Spleen (tissue), 11 donors: ENCODE data around the gene UBE2E2. TPM values are rescaled to one million over a fixed set of nuclear protein-coding genes. Genes with fewer than 3 reads are reported as not detected.

Source experiments
- DNase-seq: peaks from one replicate; pipeline ENCODE4 v3.0.0-alpha.2; 2020
- H3K27ac ChIP-seq, 8 donors: fragments of 200-600 bp; sonication (generic) in 7 of 8; 1 replicate in 4 of 8; 2 replicates in 4 of 8; pipeline versions ENCODE4 v1.5.0 to v1.8.0; 2016 to 2021; ENCODE audit warnings: inconsistent platforms in 4 of 8, mild to moderate bottlenecking in 4 of 8, moderate library complexity in 1 of 8
- H3K27me3 ChIP-seq, 7 donors: fragments of 200-600 bp; sonication (generic) in 6 of 7; replicated peaks in 1 of 7; 1 replicate in 4 of 7; 2 replicates in 3 of 7; pipeline versions ENCODE4 v1.5.0 to v1.8.0; 2016 to 2021; ENCODE audit warnings: inconsistent platforms in 3 of 7, mild to moderate bottlenecking in 1 of 7
- H3K36me3 ChIP-seq, 6 donors: fragments of 200-600 bp; sonication (generic) in 5 of 6; 1 replicate in 4 of 6; 2 replicates in 2 of 6; pipeline versions ENCODE4 v1.5.0 to v1.8.0; 2016 to 2021; ENCODE audit warnings: inconsistent platforms in 2 of 6
- H3K4me1 ChIP-seq, 6 donors: fragments of 200-600 bp; sonication (generic) in 5 of 6; 1 replicate in 3 of 6; 2 replicates in 3 of 6; pipeline versions ENCODE4 v1.5.0 to v1.8.0; 2016 to 2021; ENCODE audit warnings: inconsistent platforms in 3 of 6
- H3K4me3 ChIP-seq, 8 donors: fragments of 200-600 bp; sonication (generic) in 7 of 8; 1 replicate in 4 of 8; 2 replicates in 4 of 8; pipeline versions ENCODE4 v1.5.0 to v1.8.0; 2016 to 2021; ENCODE audit warnings: inconsistent platforms in 4 of 8, mild to moderate bottlenecking in 4 of 8, moderate library complexity in 2 of 8
- H3K9me3 ChIP-seq, 8 donors: fragments of 200-600 bp; sonication (generic) in 7 of 8; 1 replicate in 4 of 8; 2 replicates in 4 of 8; pipeline versions ENCODE4 v1.5.0 to v1.8.0; 2016 to 2021; ENCODE audit warnings: inconsistent platforms in 4 of 8
- CTCF ChIP-seq, 11 experiments: fragments of 200-600 bp in 7 of 11; fragments of 450-650 bp in 4 of 11; sonication (generic) in 4 of 11; IDR thresholded peaks in 8 of 11; conservative IDR thresholded peaks in 3 of 11; 1 replicate in 7 of 11; 2 replicates in 4 of 11; pipeline versions ENCODE4 v1.4.0 to v1.8.0; 2016 to 2021; ENCODE audit warnings: antibody characterized with exemption in 11 of 11, inconsistent platforms in 4 of 11, mild to moderate bottlenecking in 1 of 11
- POLR2A ChIP-seq, 3 donors: fragments of 450-650 bp; IDR thresholded peaks; one replicate each; pipeline ENCODE4 v1.5.1; 2017; ENCODE audit warnings: antibody characterized with exemption in 3 of 3, mild to moderate bottlenecking in 1 of 3
- POLR2AphosphoS5 ChIP-seq, 3 donors: sonication (generic); formaldehyde crosslinking; IDR thresholded peaks; one replicate each; pipeline ENCODE4 v1.5.1; 2017; ENCODE audit warnings: antibody characterized with exemption in 3 of 3
- WGBS, 5 donors: extraction: QIAGEN DNeasy Blood & Tissue Kit in 3 of 5; methylation state at CpG; one replicate each; pipeline versions ENCODE4 v1.1.5 to v1.1.7; 2013 to 2018; 5-methylcytosine and 5-hydroxymethylcytosine counted together
- intact Hi-C: fragments of 100-400 bp; cut with DNase I; formaldehyde crosslinking; loops from one replicate; pipeline ENCODE4 v1.15.0; 2023; ENCODE audit warnings: low total_unique reads
- polyA plus RNA-seq, 3 donors: library from polyadenylated mRNA; stranded (reverse); fragments of 200-250 nt; gene quantifications; one replicate each; pipeline ENCODE4 v1.2.1, GENCODE V29; 2013
- total RNA-seq, 7 donors: library from RNA; depleted of rRNA in 3 of 7; stranded (reverse); fragments of >200 nt in 3 of 7; fragmentation: NEBNext Ultra II Directional in 4 of 7; extraction: Animal tissue kit (Norgen Biotek cat#: 25700) in 4 of 7; gene quantifications; one replicate each; pipeline versions ENCODE4 v1.1.0 to v1.2.1, GENCODE V29; 2016 to 2021
- donor health status: healthy with polysubstance abuse.
- donor health status: DM: no; HTN: no; CAD: no; lungs with moderate emphysema.
- donor health status: DM: no; HTN: no; CAD: no.
- donor health status: Bipolar disorder and iron deficiency.
- donor health status: healthy.
- donor health status: DM: no; HTN: no; CAD: no.
- donor health status: DM: yes; HTN: yes; CAD: no.

UBE2E2 gene
- total and polyA plus RNA-seq, 10 donors, result 27.9 to 87.6 (median 41.2) TPM

DNA sequence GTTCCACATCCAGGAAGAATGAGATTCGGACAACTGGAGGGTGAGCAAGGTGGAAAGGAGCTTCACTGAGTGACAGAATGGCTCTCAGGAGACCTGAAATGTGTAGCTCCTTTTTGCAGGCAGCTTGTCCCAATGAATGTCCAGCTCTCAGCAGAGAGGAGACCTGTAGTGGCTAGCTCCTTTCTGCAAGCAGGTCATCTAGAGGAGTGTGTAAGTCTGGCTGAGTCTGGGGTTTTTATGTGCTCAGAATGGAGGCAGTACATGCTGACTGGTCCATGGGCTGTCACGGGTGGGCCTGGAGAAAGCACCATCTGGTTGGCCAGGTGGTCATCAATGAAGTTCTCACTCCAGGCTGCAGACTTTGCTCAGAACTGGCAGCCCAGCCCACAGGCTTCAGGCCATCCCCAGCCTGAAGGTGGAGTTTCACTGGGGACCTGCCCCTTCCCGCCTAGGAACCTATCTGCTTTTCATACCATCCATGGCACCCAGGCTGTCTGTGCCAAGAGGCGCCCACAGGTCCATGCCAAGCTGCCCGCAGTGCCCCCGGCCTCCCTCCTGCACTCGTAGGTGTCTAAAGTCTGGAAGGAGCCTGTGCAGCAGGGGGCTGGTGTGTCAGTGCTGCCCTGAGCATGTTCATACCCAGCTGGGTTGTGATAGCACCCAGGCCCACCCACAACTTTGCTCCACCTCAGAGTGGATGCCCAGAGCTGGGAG is 276.6 kb downstream of the UBE2E2 start:
- H3K4me3 ChIP-seq, result no peak overlapping the region
- H3K36me3 ChIP-seq, result peaks cover 0 to 17% (median 0%) of the 10 kb centered on the region in 6 donors
- TF ChIP-seq POLR2AphosphoS5 (IDR thresholded peaks at IDR 0.05) (no peak), POLR2A (IDR thresholded peaks at IDR 0.05) (no peak), CTCF (IDR thresholded peaks at IDR 0.05 in 8 of 11, conservative IDR thresholded peaks at IDR 0.05 in 3 of 11) (no peak)
- intact Hi-C loops, result no loop called here
- 67 to 94% (median 91%) methylated on average over 2 to 7 of the region's 7 CpGs for WGBS, 5 donors
- H3K9me3 ChIP-seq, result peaks cover 0 to 41% (median 32%) of the 10 kb centered on the region in 8 donors
- H3K27me3 ChIP-seq, result no peaks in the 10 kb centered on the region
- DNase-seq, result no peak
- H3K27ac ChIP-seq, result no peak overlapping the region
- peaks cover 0 to 7% (median 0%) of the 10 kb centered on the region in 6 donors for H3K4me1 ChIP-seq

- Histone ChIP-seq H3K36me3 (peaks cover 0 to 17% (median 0%) of the 10 kb centered on the region in 6 donors), H3K4me3 (no peak overlapping the region), H3K27ac (no peak overlapping the region), H3K4me1 (peaks cover 0 to 7% (median 0%) of the 10 kb centered on the region in 6 donors), H3K27me3 (no peaks in the 10 kb centered on the region), H3K9me3 (peaks cover 0 to 45% (median 34%) of the 10 kb centered on the region in 8 donors)
- TF ChIP-seq POLR2AphosphoS5 (IDR thresholded peaks at IDR 0.05), result no peak
- TF ChIP-seq POLR2A (IDR thresholded peaks at IDR 0.05), result no peak
- TF ChIP-seq CTCF (IDR thresholded peaks at IDR 0.05 in 8 of 11, conservative IDR thresholded peaks at IDR 0.05 in 3 of 11), result no peak
- 87 to 97% (median 94%) methylated on average over 8 of the region's 8 CpGs for WGBS, 5 donors
- no peak for DNase-seq
- intact Hi-C loops, result no loop called here
Observed at GRCh38 chr3:23480329-23480714, 277.2 kb downstream of the UBE2E2 start.

DNA sequence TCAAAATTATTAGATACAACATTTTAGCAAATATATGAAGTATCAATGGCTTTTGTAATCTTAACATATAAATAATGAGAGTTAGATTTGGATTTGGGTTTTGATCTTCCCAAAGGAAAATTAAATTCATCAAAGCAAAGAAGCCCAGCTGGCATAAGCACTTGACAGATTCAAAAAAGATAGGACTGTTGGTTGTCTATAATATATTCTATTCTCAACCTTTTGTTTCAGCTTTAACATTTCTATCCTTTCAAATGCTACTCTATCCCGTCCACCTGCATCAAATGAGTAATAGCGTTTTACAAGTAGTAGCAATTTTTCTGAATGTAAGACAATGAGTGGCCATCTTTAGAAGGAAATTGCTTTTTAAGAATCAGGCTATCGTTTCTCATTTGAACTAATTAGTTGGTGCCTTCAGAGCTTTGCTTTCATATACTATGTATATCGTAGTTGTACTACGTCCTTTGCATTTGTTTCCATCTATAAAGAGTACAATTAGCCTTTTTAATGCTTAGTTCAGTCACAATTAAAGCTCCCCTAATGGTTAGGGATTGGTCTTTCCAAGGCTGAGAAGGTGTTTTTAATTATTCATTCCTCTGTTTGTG is 278.0 kb downstream of the UBE2E2 start:
- no peak for TF ChIP-seq CTCF (IDR thresholded peaks at IDR 0.05 in 8 of 11, conservative IDR thresholded peaks at IDR 0.05 in 3 of 11)
- TF ChIP-seq POLR2AphosphoS5 (IDR thresholded peaks at IDR 0.05), result no peak
- H3K27ac ChIP-seq, result no peak overlapping the region
- intact Hi-C loops, result no loop called here
- H3K4me3 ChIP-seq, result no peak overlapping the region
- no peak for DNase-seq
- peaks cover 0 to 7% (median 0%) of the 10 kb centered on the region in 6 donors for H3K4me1 ChIP-seq
- peaks cover 0 to 52% (median 41%) of the 10 kb centered on the region in 8 donors for H3K9me3 ChIP-seq
- H3K36me3 ChIP-seq, result peaks cover 0 to 22% (median 0%) of the 10 kb centered on the region in 6 donors
- 91 to 95% (median 94%) methylated on average over 5 of the region's 5 CpGs for WGBS, 5 donors
- H3K27me3 ChIP-seq, result no peaks in the 10 kb centered on the region

GRCh38 chr3:23481616-23482278 is 278.6 kb downstream of the UBE2E2 start:
- Histone ChIP-seq H3K27ac (no peak overlapping the region), H3K36me3 (peaks cover 0 to 28% (median 0%) of the 10 kb centered on the region in 6 donors), H3K4me1 (peaks cover 0 to 7% (median 0%) of the 10 kb centered on the region in 6 donors), H3K27me3 (no peaks in the 10 kb centered on the region), H3K9me3 (peaks cover 0 to 58% (median 47%) of the 10 kb centered on the region in 8 donors), H3K4me3 (no peak overlapping the region)
- no peak for DNase-seq
- TF ChIP-seq POLR2A (IDR thresholded peaks at IDR 0.05), result no peak
- TF ChIP-seq POLR2AphosphoS5 (IDR thresholded peaks at IDR 0.05), result no peak
- TF ChIP-seq CTCF (IDR thresholded peaks at IDR 0.05 in 8 of 11, conservative IDR thresholded peaks at IDR 0.05 in 3 of 11), result no peak
- 60 to 73% (median 69%) methylated on average over 3 of the region's 3 CpGs for WGBS, 5 donors
- intact Hi-C loops, result no loop called here
